GM19099 (cell line): Measurements from ENCODE around the gene GNPTG.

ENCODE experiments used
- POLR2A ChIP-seq: IDR thresholded peaks from 3 replicates; pipeline ENCODE4 v1.6.1; 2011; ENCODE audit warnings: low read depth; ENCODE audit not compliant: insufficient read length; ENCODE audit errors: extremely low read depth

The GNPTG gene

GRCh38 chr16:1398826-1399581 lies 47.3 kb downstream of the GNPTG start:
- no peak for TF ChIP-seq POLR2A

DNA sequence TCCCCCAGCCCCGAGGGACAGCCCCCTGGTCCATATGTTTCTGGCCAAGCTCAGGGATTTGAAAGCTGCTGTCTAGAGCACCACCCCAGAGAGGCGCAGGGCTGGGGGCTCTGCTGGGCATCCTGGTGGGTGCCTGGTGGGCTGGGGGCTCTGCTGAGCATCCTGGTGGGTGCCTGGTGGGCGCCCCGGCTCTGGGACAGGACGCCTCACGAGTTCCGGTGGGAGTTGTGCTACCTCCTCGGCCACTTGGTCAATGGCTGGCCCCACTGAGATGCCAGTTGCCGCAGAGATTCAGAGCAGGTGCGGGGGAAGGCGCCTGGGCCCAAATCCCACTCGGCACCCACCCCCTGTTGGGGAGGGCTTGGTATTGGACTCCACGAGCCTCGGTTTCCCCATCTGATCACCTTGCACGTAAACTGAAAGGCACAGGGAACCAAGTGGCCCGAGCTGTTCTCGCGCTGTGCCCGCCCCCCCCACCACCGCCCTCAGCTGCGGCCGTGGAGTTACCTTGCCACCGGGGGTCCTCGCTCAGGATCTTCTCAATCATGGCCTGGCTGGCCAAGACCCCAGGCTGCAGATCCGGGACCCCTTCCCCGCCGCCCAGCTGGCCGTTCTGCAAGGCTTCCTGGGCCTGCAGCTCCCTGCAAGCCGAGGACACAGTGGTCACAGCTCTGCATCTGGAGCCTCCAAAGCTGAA lies 49.5 kb downstream of the GNPTG start:
- no peak for TF ChIP-seq POLR2A

GRCh38 chr16:1401758-1402154 lies 50.0 kb downstream of the GNPTG start:
- TF ChIP-seq POLR2A: no peak

- TF ChIP-seq POLR2A: no peak
Measured at GRCh38 chr16:1403036-1403435, 51.3 kb downstream of the GNPTG start.

DNA sequence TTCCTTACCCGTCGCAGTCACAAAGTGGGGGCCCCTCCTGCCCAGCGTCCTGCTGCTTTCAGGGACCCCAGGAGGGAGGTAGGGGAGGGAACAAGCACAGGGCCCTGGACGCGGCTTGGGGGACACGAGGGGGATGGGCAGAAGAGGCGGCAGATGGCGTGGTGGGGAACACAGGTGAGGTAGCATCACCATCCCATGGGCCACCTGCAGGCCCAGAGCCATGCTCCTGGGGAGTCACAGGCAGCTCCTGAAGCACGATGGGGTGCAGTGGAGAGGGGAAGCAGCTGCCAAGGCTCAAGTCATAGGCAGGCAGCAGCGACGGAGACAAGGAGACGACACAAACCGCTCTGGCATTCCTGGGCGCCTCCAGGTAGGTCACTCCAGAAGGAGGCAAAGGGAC lies 52.0 kb downstream of the GNPTG start:
- no peak for TF ChIP-seq POLR2A

DNA sequence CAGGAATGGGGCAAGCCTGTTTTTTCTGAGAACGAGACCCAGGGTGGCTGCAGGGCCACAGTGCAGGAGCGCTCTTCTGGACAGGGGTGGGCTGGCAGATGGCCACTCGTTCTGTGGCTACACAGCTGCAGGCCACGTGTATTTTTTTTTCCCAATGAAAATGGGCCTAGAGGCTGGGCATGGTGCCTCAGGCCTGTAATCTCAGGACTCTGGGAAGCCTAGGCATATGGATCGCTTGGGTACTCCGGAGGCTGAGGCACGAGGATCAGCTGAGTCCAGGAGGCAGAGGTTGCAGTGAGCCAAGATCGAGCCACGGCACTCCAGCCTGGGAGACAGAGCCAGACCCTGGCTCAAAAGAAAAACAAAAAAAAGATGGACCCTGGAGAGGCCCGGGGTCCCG lies 56.0 kb downstream of the GNPTG start:
- no peak for TF ChIP-seq POLR2A

DNA sequence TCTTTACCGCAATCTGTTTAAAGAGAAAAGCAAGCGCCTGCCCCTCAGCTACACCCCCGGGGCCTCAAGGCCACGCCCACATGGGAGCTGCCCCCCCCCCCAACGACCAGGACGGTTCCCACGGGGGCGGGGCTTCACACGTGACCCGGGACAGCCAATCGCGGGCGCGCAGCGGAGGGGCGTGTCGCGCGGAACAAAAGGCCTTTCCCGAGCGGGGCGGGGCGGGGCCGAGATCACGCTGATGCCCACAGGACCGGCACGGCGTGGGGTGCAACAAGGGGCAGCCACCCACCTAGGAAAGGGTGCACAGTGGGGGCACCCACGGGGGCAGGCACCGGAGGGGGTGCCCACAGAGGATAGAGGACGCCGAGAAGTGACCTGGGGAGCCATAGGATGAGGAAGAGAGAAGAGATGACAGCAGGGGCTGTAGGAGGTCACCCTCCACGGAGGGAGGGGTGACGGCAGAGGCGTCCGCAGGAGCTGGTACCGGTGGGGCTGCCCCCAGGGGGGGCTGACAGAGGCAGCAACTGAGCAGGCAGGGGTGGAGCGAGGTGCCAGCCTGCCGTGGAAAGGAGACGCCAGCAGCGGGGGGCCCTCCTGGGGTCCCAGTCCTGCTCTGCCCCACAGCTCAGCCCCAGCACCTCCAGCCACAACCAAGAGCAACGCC lies 56.6 kb downstream of the GNPTG start:
- TF ChIP-seq POLR2A: peak; percentile 26

DNA sequence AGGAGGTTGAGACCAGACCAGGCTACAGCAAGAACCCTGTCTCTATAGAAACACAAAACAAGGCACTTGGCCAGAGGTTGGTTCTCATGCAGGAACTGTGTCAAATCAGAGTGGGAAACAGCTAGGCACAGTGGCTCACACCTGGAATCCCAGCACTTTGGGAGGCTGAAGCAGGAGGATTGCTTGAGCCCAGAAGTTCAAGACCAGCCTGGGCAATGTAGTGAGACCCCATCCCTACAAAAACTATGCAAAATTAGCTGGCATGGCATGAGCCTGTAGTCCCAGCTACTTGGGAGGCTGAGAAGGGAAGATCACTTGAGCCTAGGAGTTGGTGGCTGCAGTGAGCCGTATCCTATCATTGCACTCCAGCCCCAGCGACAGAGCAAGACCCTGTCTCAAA lies 61.1 kb downstream of the GNPTG start:
- TF ChIP-seq POLR2A: no peak
